H1 (cell line): Measurements from ENCODE around the gene TMEM120B. TPM values are rescaled to one million over a fixed set of nuclear protein-coding genes. Genes with fewer than 3 reads are reported as not detected.

Experiments used
- CTCF ChIA-PET: fragments of 300-600 bp; sonication (Branson Sonifier 250); formaldehyde crosslinking; loops from one replicate; lab custom pipeline; 2021; ENCODE audit not compliant: partially characterized antibody; lab: Charles Lee
- POLR2A ChIA-PET: fragments of 300-600 bp; sonication (Branson Sonifier 250); formaldehyde crosslinking; loops from one replicate; lab custom pipeline; 2021; ENCODE audit warnings: inconsistent platforms; ENCODE audit not compliant: partially characterized antibody; lab: Charles Lee
- DNase-seq, 2 experiments: peaks; one replicate each; pipeline versions ENCODE4 v3.0.0 to v3.0.0-alpha.2; 2010 to 2022; ENCODE audit warnings: low spot score in 2 of 2, low read depth in 1 of 2, mixed read lengths in 1 of 2
- FAIRE-seq: peaks from 2 replicates; lab custom pipeline; 2011; peaks lifted over from hg19 to GRCh38; lab: Jason Lieb, UNC
- H2AFZ ChIP-seq: 2 replicates; pipeline ENCODE4 v1.8.1; 2012; ENCODE audit warnings: low read length, inconsistent platforms
- H2AK5ac ChIP-seq: 2 replicates; pipeline ENCODE4 v1.6.1; 2013; ENCODE audit warnings: low read depth, low read length
- H2BK120ac ChIP-seq: replicated peaks from 2 replicates; pipeline ENCODE3; 2013; ENCODE audit warnings: low read depth, low read length, inconsistent platforms
- H2BK12ac ChIP-seq: 2 replicates; pipeline ENCODE4 v1.6.1; 2013; ENCODE audit warnings: low read depth, low read length
- H2BK15ac ChIP-seq: 2 replicates; pipeline ENCODE4 v1.6.1; 2013; ENCODE audit warnings: low read length
- H2BK20ac ChIP-seq: 2 replicates; pipeline ENCODE4 v1.6.1; 2013; ENCODE audit warnings: low read length
- H2BK5ac ChIP-seq: 2 replicates; pipeline ENCODE4 v1.6.1; 2013; ENCODE audit warnings: low read depth, low read length
- H3K14ac ChIP-seq: 2 replicates; pipeline ENCODE4 v1.6.1; 2013; ENCODE audit warnings: inconsistent platforms; ENCODE audit not compliant: insufficient read length
- H3K18ac ChIP-seq: 2 replicates; pipeline ENCODE4 v1.6.1; 2013; ENCODE audit warnings: low read length; ENCODE audit errors: extremely low read depth
- H3K23ac ChIP-seq: 2 replicates; pipeline ENCODE4 v1.6.1; 2013; ENCODE audit warnings: inconsistent platforms; ENCODE audit not compliant: insufficient read length
- H3K23me2 ChIP-seq: 2 replicates; pipeline ENCODE4 v1.6.1; 2013; ENCODE audit warnings: low read depth, low read length
- H3K27ac ChIP-seq: 2 replicates; pipeline ENCODE4 v1.6.1; 2011; ENCODE audit warnings: low read depth, low read length, inconsistent platforms
- H3K27me3 ChIP-seq, 4 experiments: replicated peaks in 1 of 4; 1 replicate in 1 of 4; 2 replicates in 3 of 4; pipeline versions ENCODE4 v1.6.1 to v1.8.1; 2011 to 2013; ENCODE audit warnings: low read length in 3 of 4, mild to moderate bottlenecking in 3 of 4, inconsistent platforms in 2 of 4, mixed read lengths in 2 of 4, moderate library complexity in 1 of 4; ENCODE audit not compliant: control insufficient read depth in 3 of 4, insufficient read depth in 3 of 4; ENCODE audit errors: extremely low read depth in 1 of 4
- H3K36me3 ChIP-seq, 4 experiments: 2 replicates each; pipeline versions ENCODE4 v1.6.1 to v1.8.1; 2011 to 2013; ENCODE audit warnings: mild to moderate bottlenecking in 4 of 4, low read length in 3 of 4, moderate library complexity in 2 of 4, control low read depth in 1 of 4, inconsistent platforms in 1 of 4; ENCODE audit not compliant: insufficient read depth in 4 of 4, control insufficient read depth in 2 of 4
- H3K4ac ChIP-seq: replicated peaks from 2 replicates; pipeline ENCODE3; 2013; ENCODE audit warnings: low read length, low read depth, mixed read lengths, inconsistent platforms; ENCODE audit not compliant: insufficient read length
- H3K4me1 ChIP-seq, 4 experiments: replicated peaks in 1 of 4; 1 replicate in 1 of 4; 2 replicates in 3 of 4; pipeline versions ENCODE4 v1.6.1 to v1.8.1; 2011 to 2013; ENCODE audit warnings: low read length in 3 of 4, inconsistent platforms in 2 of 4, mixed read lengths in 1 of 4; ENCODE audit not compliant: insufficient read depth in 4 of 4, control insufficient read depth in 3 of 4
- H3K4me2 ChIP-seq, 2 experiments: 2 replicates each; pipeline versions ENCODE4 v1.6.1 to v1.8.1; 2011 to 2013; ENCODE audit warnings: low read depth in 2 of 2, low read length in 2 of 2, control low read depth in 1 of 2, inconsistent platforms in 1 of 2, mild to moderate bottlenecking in 1 of 2; ENCODE audit not compliant: insufficient read depth in 1 of 2
- H3K4me3 ChIP-seq, 4 experiments: fragments of 200-600, 300-600 bp in 1 of 4; sonication (generic), shearing (Covaris generic), sonication (Bioruptor Twin) in 1 of 4; 2 replicates each; pipeline versions ENCODE4 v1.5.1 to v1.8.1; 2011 to 2016; ENCODE audit warnings: low read length in 4 of 4, low read depth in 3 of 4, control low read depth in 2 of 4, inconsistent platforms in 2 of 4, mild to moderate bottlenecking in 2 of 4, mixed read lengths in 1 of 4, moderate library complexity in 1 of 4; ENCODE audit not compliant: insufficient read depth in 2 of 4; ENCODE audit errors: extremely low read depth in 1 of 4
- H3K56ac ChIP-seq: replicated peaks from 2 replicates; pipeline ENCODE3; 2013; ENCODE audit warnings: low read depth, mild to moderate bottlenecking, mixed read lengths, low read length, inconsistent platforms; ENCODE audit not compliant: insufficient read length
- H3K79me1 ChIP-seq: 2 replicates; pipeline ENCODE4 v1.6.1; 2013; ENCODE audit warnings: low read depth, low read length, control low read depth
- H3K79me2 ChIP-seq, 2 experiments: 2 replicates each; pipeline versions ENCODE4 v1.6.1 to v1.8.1; 2012 to 2013; ENCODE audit warnings: low read length in 2 of 2, mild to moderate bottlenecking in 2 of 2, inconsistent platforms in 1 of 2; ENCODE audit not compliant: insufficient read depth in 2 of 2, control insufficient read depth in 1 of 2
- H3K9ac ChIP-seq, 4 experiments: replicated peaks in 1 of 4; 1 replicate in 1 of 4; 2 replicates in 3 of 4; pipeline versions ENCODE4 v1.6.1 to v1.8.1; 2011 to 2013; ENCODE audit warnings: low read depth in 3 of 4, low read length in 3 of 4, control low read depth in 2 of 4, mild to moderate bottlenecking in 2 of 4, moderate library complexity in 2 of 4, inconsistent platforms in 1 of 4; ENCODE audit errors: extremely low read depth in 1 of 4
- H3K9me3 ChIP-seq, 2 experiments: 2 replicates each; pipeline versions ENCODE4 v1.6.1 to v1.8.1; 2012 to 2013; ENCODE audit warnings: mild to moderate bottlenecking in 2 of 2, moderate library complexity in 2 of 2, control low read depth in 1 of 2, inconsistent platforms in 1 of 2, low read depth in 1 of 2, low read length in 1 of 2, mixed read lengths in 1 of 2; ENCODE audit not compliant: insufficient read depth in 2 of 2
- H4K20me1 ChIP-seq, 2 experiments: replicated peaks in 1 of 2; 2 replicates each; pipeline versions ENCODE3 to v1.8.1; 2011 to 2013; ENCODE audit warnings: inconsistent platforms in 2 of 2, low read length in 2 of 2, mild to moderate bottlenecking in 1 of 2; ENCODE audit not compliant: insufficient read depth in 2 of 2, control insufficient read depth in 1 of 2
- H4K5ac ChIP-seq: 2 replicates; pipeline ENCODE4 v1.6.1; 2013; ENCODE audit warnings: low read length, low read depth, mixed read lengths, inconsistent platforms; ENCODE audit not compliant: insufficient read length
- H4K8ac ChIP-seq: 2 replicates; pipeline ENCODE4 v1.8.0; 2013; ENCODE audit warnings: mild to moderate bottlenecking, moderate library complexity, low read length, inconsistent platforms; ENCODE audit not compliant: insufficient read depth; ENCODE audit errors: extremely low read depth
- H4K91ac ChIP-seq: replicated peaks from 2 replicates; pipeline ENCODE3; 2013; ENCODE audit warnings: low read length, mixed read lengths, inconsistent platforms; ENCODE audit not compliant: insufficient read length
- EGR1 ChIP-seq: IDR thresholded peaks from 2 replicates; pipeline ENCODE4 v1.6.1; 2011; ENCODE audit warnings: low read depth, low read length, borderline replicate concordance
- KDM1A ChIP-seq: fragments of 200-600, 300-600 bp; sonication (generic); IDR thresholded peaks from 2 replicates; pipeline ENCODE4 v1.7.1; 2016; ENCODE audit warnings: mild to moderate bottlenecking, low read length, borderline replicate concordance
- WGBS, 2 experiments: shearing (Covaris generic) in 1 of 2; methylation state at CpG; one replicate each; pipeline versions ENCODE4 v1.1.6 to v1.1.7; 2013 to 2015; ENCODE audit warnings: low lambda C conversion rate in 2 of 2, mixed read lengths in 2 of 2, inconsistent platforms in 1 of 2, low coverage in 1 of 2, missing lambda C conversion rate in 1 of 2; ENCODE audit not compliant: insufficient replicate concordance in 2 of 2, insufficient coverage in 1 of 2, insufficient read length in 1 of 2; ENCODE audit errors: extremely low coverage in 1 of 2, missing lambda C conversion rate in 1 of 2; 5-methylcytosine and 5-hydroxymethylcytosine counted together
- polyA plus RNA-seq, 7 experiments: library from polyadenylated mRNA; depleted of rRNA in 3 of 7; stranded (reverse) in 5 of 7; unstranded in 2 of 7; fragments of >200 nt in 5 of 7; fragments of 200-250 nt in 2 of 7; gene quantifications; 1 replicate in 5 of 7; 2 replicates in 1 of 7; 4 replicates in 1 of 7; pipeline versions ENCODE4 v1.2.1 to v1.2.3, GENCODE V29; 2011 to 2013; ENCODE audit warnings: missing spikeins in 2 of 7, mixed read lengths in 2 of 7
- total RNA-seq: library from RNA; stranded (reverse); fragmentation: NEBNext Ultra II Directional; extraction: Animal tissue kit (Norgen Biotek cat#: 25700); gene quantifications from 2 replicates; pipeline ENCODE4 v1.2.1, GENCODE V29; 2021

Gene TMEM120B
- total and polyA plus RNA-seq, 2 of the 8 experiments (the other 6 are each of a cell fraction or from before 2014, with no cell fraction given) = 22.0 to 29.1 TPM

GRCh38 chr12:121676190-121676589 lies 36.4 kb upstream of the TMEM120B start:
- no peak for DNase-seq
- Histone ChIP-seq H3K23me2 (no peaks in the 10 kb centered on the region; the same call in 1 of the 2 replicates), H3K4me2 (no peak overlapping the region), H3K56ac (no peak overlapping the region), H4K8ac (peak overlapping the region; percentile 12; the same call in 1 of the 2 replicates), H3K27ac (no peak overlapping the region), H2AK5ac (no peak overlapping the region), H3K36me3 (no peaks in the 10 kb centered on the region), H4K20me1 (no peaks in the 10 kb centered on the region), H3K18ac (no peak overlapping the region), H3K79me1 (no peaks in the 10 kb centered on the region), H3K9me3 (no peaks in the 10 kb centered on the region), H3K9ac (no peak overlapping the region), H3K4me3 (no peak overlapping the region), H3K79me2 (no peaks in the 10 kb centered on the region), H3K4ac (no peak overlapping the region), H2BK120ac (no peak overlapping the region), H2BK12ac (peak overlapping the region; percentile 43; the same call in 1 of the 2 replicates), H3K14ac (no peak overlapping the region), H4K5ac (no peak overlapping the region), H2BK15ac (0 out of 2 replicates have a peak overlapping the region, but pooled peaks have one; percentile 72), H3K27me3 (no peaks in the 10 kb centered on the region), H2BK5ac (no peak overlapping the region), H3K23ac (no peak overlapping the region), H3K4me1 (peaks cover 0 to 16% (median 5%) of the 10 kb centered on the region in 4 experiments; a peak in 6 of 7 replicates), H2BK20ac (no peak overlapping the region), H2AFZ (no peak overlapping the region), H4K91ac (no peak overlapping the region)
- TF ChIP-seq KDM1A = peak; percentile 42; the same call in 1 of the 2 replicates
- TF ChIP-seq EGR1 = no peak
- POLR2A ChIA-PET = interaction anchor here (2.7 kb wide), 1 partner anchor 16 kb away, joined by 12 read pairs; no protein-coding TSS in a partner anchor
- CTCF ChIA-PET = interaction anchor here (0.8 to 1.2 kb wide), 2 partner anchors 10 to 23 kb away, joined by 3 read pairs; no protein-coding TSS in a partner anchor
- no peak for FAIRE-seq
- WGBS, 2 experiments = 86% methylated on average over 4 of the region's 5 CpGs; no CpG with 5 or more reads in 1 of the 2 experiments
